ENCODE results near the gene TCHP.
"Not testable (repeated sequence)": the region's sequence is repeated elsewhere in the genome, so short reads cannot be mapped to it uniquely, and the experiment has no call there.

The TCHP gene

DNA sequence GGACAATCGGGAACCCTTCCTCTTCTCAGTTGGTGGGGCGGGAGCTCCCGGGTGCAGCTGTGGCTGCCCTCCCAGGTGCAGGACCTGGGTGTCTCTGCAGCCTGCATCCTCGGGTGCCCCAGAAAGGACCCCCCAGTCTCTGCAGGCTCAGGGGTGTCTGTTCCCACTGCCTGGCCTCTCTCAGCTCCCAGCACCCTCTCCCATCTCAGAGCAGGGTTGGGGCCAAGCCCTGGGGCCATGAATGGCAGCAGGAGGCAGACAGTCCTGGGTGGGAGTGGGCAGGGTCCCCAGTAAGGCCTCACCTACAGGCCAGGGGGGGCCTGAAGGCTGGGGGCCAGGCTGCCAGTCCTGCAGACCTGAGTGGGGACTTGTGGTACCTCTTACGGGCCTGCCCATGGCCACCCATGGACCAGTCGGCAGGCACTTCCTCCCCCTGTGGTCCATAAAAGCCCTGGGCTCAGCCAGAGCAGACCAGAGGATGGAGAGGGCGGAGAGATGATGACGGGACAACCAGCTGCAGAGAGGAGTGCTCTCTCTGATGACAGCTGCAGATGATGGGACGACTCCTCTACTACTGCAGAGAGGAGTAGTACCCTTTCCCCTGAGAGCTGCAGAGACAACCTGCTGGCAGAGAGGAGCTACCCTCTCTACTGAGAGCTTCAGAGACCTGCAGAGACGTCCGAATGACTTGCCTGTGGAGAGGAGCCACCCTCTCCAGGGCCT lies 26.6 kb downstream of the TCHP start:
- H3K27me3 ChIP-seq, result no peaks in the 10 kb centered on the region
- no peaks in the 10 kb centered on the region for H3K4me1 ChIP-seq
- peaks cover 16 to 82% (median 19%) of the 10 kb centered on the region in 3 donors for H3K36me3 ChIP-seq
- H3K27ac ChIP-seq, result no peak overlapping the region
- TF ChIP-seq CTCF (IDR thresholded peaks at IDR 0.05), result no peak
- H3K9me3 ChIP-seq, result no peaks in the 10 kb centered on the region
- intact Hi-C loops (cut with DNase I; ENCODE audit: low total_unique reads), result no loop called here
- no peak overlapping the region for H3K4me3 ChIP-seq
- peak in 1 of 2 donors; percentile 35 for DNase-seq

GRCh38 chr12:109927622-109928021 lies 27.5 kb downstream of the TCHP start:
- Histone ChIP-seq H3K9me3 (no peaks in the 10 kb centered on the region), H3K27me3 (no peaks in the 10 kb centered on the region), H3K4me3 (no peak overlapping the region), H3K4me1 (no peaks in the 10 kb centered on the region), H3K27ac (no peak overlapping the region), H3K36me3 (peaks cover 25 to 82% (median 29%) of the 10 kb centered on the region in 3 donors)
- no peak for DNase-seq
- TF ChIP-seq CTCF (IDR thresholded peaks at IDR 0.05), result peak; percentile 18 to 37
- intact Hi-C loops (cut with DNase I; ENCODE audit: low total_unique reads), result no loop called here

- no peak overlapping the region for H3K27ac ChIP-seq
- TF ChIP-seq CTCF (IDR thresholded peaks at IDR 0.05), result no peak
- no peak overlapping the region for H3K4me3 ChIP-seq
- H3K4me1 ChIP-seq, result no peaks in the 10 kb centered on the region
- H3K9me3 ChIP-seq, result no peaks in the 10 kb centered on the region
- no peaks in the 10 kb centered on the region for H3K27me3 ChIP-seq
- DNase-seq, result peak in 1 of 2 donors; percentile 47
- peaks cover 31 to 83% (median 35%) of the 10 kb centered on the region in 3 donors for H3K36me3 ChIP-seq
- intact Hi-C loops (cut with DNase I; ENCODE audit: low total_unique reads), result no loop called here
Observed at GRCh38 chr12:109928058-109928656, 28.1 kb downstream of the TCHP start.

- H3K9me3 ChIP-seq; intact Hi-C loops (cut with DNase I; ENCODE audit: low total_unique reads); H3K4me1 ChIP-seq; H3K4me3 ChIP-seq; H3K27me3 ChIP-seq; H3K27ac ChIP-seq: not testable (repeated sequence)
- peak in 1 of 2 donors; percentile 37 for DNase-seq
- peaks cover 38 to 88% (median 46%) of the 10 kb centered on the region in 3 donors for H3K36me3 ChIP-seq
Observed at GRCh38 chr12:109929326-109929725, 29.3 kb downstream of the TCHP start.

- no peak for DNase-seq
- Histone ChIP-seq H3K36me3 (peaks cover 47 to 95% (median 55%) of the 10 kb centered on the region in 3 donors), H3K4me1 (no peaks in the 10 kb centered on the region), H3K27me3 (no peaks in the 10 kb centered on the region), H3K9me3 (no peaks in the 10 kb centered on the region), H3K4me3 (no peak overlapping the region), H3K27ac (no peak overlapping the region)
- intact Hi-C loops (cut with DNase I; ENCODE audit: low total_unique reads), result no loop called here
- TF ChIP-seq CTCF (IDR thresholded peaks at IDR 0.05), result no peak
Observed at GRCh38 chr12:109930028-109930800, 30.1 kb downstream of the TCHP start.

DNA sequence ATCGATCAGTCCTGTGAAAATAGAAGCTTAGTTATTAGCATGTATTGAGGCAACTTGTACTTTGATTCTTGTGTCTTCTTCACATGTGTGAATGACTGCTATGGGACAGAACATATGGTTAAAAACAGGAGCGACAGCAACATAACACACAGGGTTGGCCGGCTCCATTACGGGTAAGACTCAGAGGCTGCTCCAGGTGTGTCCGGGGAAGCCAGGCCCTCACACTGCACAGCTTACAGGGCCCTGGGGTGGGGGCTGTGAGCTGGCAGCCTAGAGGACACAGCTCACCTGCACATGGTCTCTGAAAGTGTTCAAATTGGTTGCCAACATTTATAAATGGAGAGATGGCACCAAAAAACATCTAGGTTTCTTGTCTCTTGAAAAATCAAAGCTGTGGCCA lies 31.1 kb downstream of the TCHP start:
- Histone ChIP-seq H3K9me3 (no peaks in the 10 kb centered on the region), H3K27me3 (no peaks in the 10 kb centered on the region), H3K27ac (no peak overlapping the region), H3K4me1 (no peaks in the 10 kb centered on the region), H3K36me3 (peaks cover 53 to 94% (median 63%) of the 10 kb centered on the region in 3 donors), H3K4me3 (no peak overlapping the region)
- no peak for TF ChIP-seq CTCF (IDR thresholded peaks at IDR 0.05)
- DNase-seq, result peak in 1 of 2 donors; percentile 50
- intact Hi-C loops (cut with DNase I; ENCODE audit: low total_unique reads), result no loop called here
